Endothelial cell of umbilical vein (primary cell): Measurements from ENCODE around the gene NT5C1B. TPM values are rescaled to one million over a fixed set of nuclear protein-coding genes. Genes with fewer than 3 reads are reported as not detected.

Source experiments
- BruUV-seq: library from RNA; stranded (reverse); fragments of 400-500 nt; replicated peaks from 2 replicates; lab custom pipeline; 2021; lab: Mats Ljungman, UMichigan
- CTCF ChIA-PET: fragments of 300-600, 350-600 bp; sonication (Branson Sonifier 250); formaldehyde crosslinking; loops from one replicate; lab custom pipeline; 2021; ENCODE audit warnings: antibody characterized with exemption, inconsistent platforms; lab: Charles Lee
- POLR2A ChIA-PET: fragments of 300-600, 350-600 bp; sonication (Branson Sonifier 250); formaldehyde crosslinking; loops from one replicate; lab custom pipeline; 2021; ENCODE audit warnings: antibody characterized with exemption, inconsistent platforms; lab: Charles Lee
- DNase-seq: peaks from one replicate; pipeline ENCODE4 v3.0.0-alpha.2; 2011; ENCODE audit warnings: low read depth, low spot score
- FAIRE-seq: peaks from 2 replicates; lab custom pipeline; 2011; peaks lifted over from hg19 to GRCh38; lab: Jason Lieb, UNC
- H2AFZ ChIP-seq: 2 replicates; pipeline ENCODE4 v1.6.0; 2012; ENCODE audit warnings: low read depth, low read length, control low read depth, inconsistent platforms
- H3K27ac ChIP-seq: 2 replicates; pipeline ENCODE4 v1.5.1; 2011; ENCODE audit warnings: low read depth, mild to moderate bottlenecking, control low read depth, low read length, moderate library complexity; ENCODE audit not compliant: insufficient read depth
- H3K27me3 ChIP-seq, 2 experiments: 2 replicates each; pipeline versions ENCODE4 v1.6.0 to v1.6.1; 2011; ENCODE audit warnings: low read length in 2 of 2, mixed read lengths in 1 of 2; ENCODE audit not compliant: control insufficient read depth in 2 of 2, insufficient read depth in 2 of 2
- H3K36me3 ChIP-seq, 2 experiments: 2 replicates in 1 of 2; 3 replicates in 1 of 2; pipeline ENCODE4 v1.5.1; 2011; ENCODE audit warnings: low read length in 2 of 2, mild to moderate bottlenecking in 1 of 2, moderate library complexity in 1 of 2; ENCODE audit not compliant: control insufficient read depth in 2 of 2, insufficient read depth in 2 of 2; ENCODE audit errors: extremely low read depth in 1 of 2
- H3K4me1 ChIP-seq: 3 replicates; pipeline ENCODE4 v1.5.1; 2011; ENCODE audit warnings: mild to moderate bottlenecking, low read length; ENCODE audit not compliant: control insufficient read depth, insufficient read depth; ENCODE audit errors: extremely low read depth
- H3K4me2 ChIP-seq: 2 replicates; pipeline ENCODE4 v1.6.1; 2011; ENCODE audit warnings: low read length, control low read depth, mixed read lengths; ENCODE audit not compliant: insufficient read depth
- H3K4me3 ChIP-seq, 3 experiments: fragments of 200-600 bp in 1 of 3; sonication (generic), shearing (Covaris generic) in 1 of 3; replicated peaks in 1 of 3; 2 replicates each; pipeline ENCODE4 v1.5.1; 2011 to 2016; ENCODE audit warnings: control low read depth in 3 of 3, low read length in 3 of 3, mild to moderate bottlenecking in 2 of 3, inconsistent platforms in 1 of 3, low read depth in 1 of 3, moderate library complexity in 1 of 3; ENCODE audit not compliant: insufficient read depth in 1 of 3
- H3K79me2 ChIP-seq: 2 replicates; pipeline ENCODE4 v1.6.0; 2012; ENCODE audit warnings: low read length, inconsistent platforms; ENCODE audit not compliant: control insufficient read depth, insufficient read depth
- H3K9ac ChIP-seq: replicated peaks from 2 replicates; pipeline ENCODE3; 2011; ENCODE audit warnings: low read length, control low read depth; ENCODE audit not compliant: insufficient read depth; ENCODE audit errors: extremely low read depth
- H3K9me1 ChIP-seq: replicated peaks from 3 replicates; pipeline ENCODE4 v1.6.0; 2011; ENCODE audit warnings: mild to moderate bottlenecking, low read length; ENCODE audit not compliant: control insufficient read depth, insufficient read depth; ENCODE audit errors: extremely low read depth
- H3K9me3 ChIP-seq: replicated peaks from 2 replicates; pipeline ENCODE4 v1.5.1; 2012; ENCODE audit warnings: low read length, inconsistent platforms; ENCODE audit not compliant: control insufficient read depth, insufficient read depth
- H4K20me1 ChIP-seq: replicated peaks from 2 replicates; pipeline ENCODE3; 2011; ENCODE audit warnings: mild to moderate bottlenecking, low read length; ENCODE audit not compliant: control insufficient read depth, insufficient read depth; ENCODE audit errors: extremely low read depth
- EZH2 ChIP-seq: IDR thresholded peaks from 2 replicates; pipeline ENCODE4 v1.6.1; 2012; ENCODE audit warnings: borderline replicate concordance, low read depth, mild to moderate bottlenecking, moderate library complexity, low read length, inconsistent platforms; ENCODE audit not compliant: severe bottlenecking
- FOS ChIP-seq: IDR thresholded peaks from 2 replicates; pipeline ENCODE4 v1.6.1; 2011; ENCODE audit warnings: mild to moderate bottlenecking, low read length, moderate library complexity, borderline replicate concordance; ENCODE audit not compliant: insufficient read depth
- GATA2 ChIP-seq: IDR thresholded peaks from 2 replicates; pipeline ENCODE4 v1.7.0; 2011; ENCODE audit warnings: low read depth, mild to moderate bottlenecking, moderate library complexity, mixed read lengths, low read length; ENCODE audit not compliant: insufficient read length, insufficient read depth
- JUN ChIP-seq: IDR thresholded peaks from 2 replicates; pipeline ENCODE4 v1.6.1; 2011; ENCODE audit warnings: borderline replicate concordance, low read depth; ENCODE audit not compliant: insufficient read length, insufficient read depth
- MYC ChIP-seq: IDR thresholded peaks from one replicate; pipeline ENCODE4 v1.6.1; 2011; ENCODE audit warnings: mild to moderate bottlenecking, low read depth, low read length
- POLR2A ChIP-seq: IDR thresholded peaks from 2 replicates; pipeline ENCODE4 v1.6.1; 2012; ENCODE audit warnings: low read depth, mild to moderate bottlenecking, control low read depth, low read length
- POLR2AphosphoS5 ChIP-seq: IDR thresholded peaks from 2 replicates; pipeline ENCODE4 v1.6.1; 2012; ENCODE audit warnings: low read depth, mild to moderate bottlenecking, control low read depth, low read length, moderate library complexity; ENCODE audit not compliant: insufficient read depth
- dilution Hi-C: fragments of 300-500 bp; cut with MboI; formaldehyde crosslinking; loops from one replicate; pipeline ENCODE4 v1.15.0; 2019; ENCODE audit warnings: low sequenced_read_pairs; ENCODE audit not compliant: extremely low pct_ligation_motif_present
- intact Hi-C: fragments of 100-400 bp; cut with micrococcal nuclease; formaldehyde crosslinking; loops from one replicate; pipeline ENCODE4 v1.10.0; 2022
- polyA plus RNA-seq, 4 experiments: library from polyadenylated mRNA; depleted of rRNA in 3 of 4; stranded (reverse) in 3 of 4; unstranded in 1 of 4; fragments of >200 nt; gene quantifications; 2 replicates each; pipeline versions ENCODE4 v1.2.1 to v1.2.3, GENCODE V29; 2011 to 2012; ENCODE audit warnings: missing spikeins in 1 of 4
- total RNA-seq: library from RNA; stranded (reverse); gene quantifications from 2 replicates; pipeline ENCODE4 v1.2.3, GENCODE V29; 2021
- TF ChIP-seq, protein P1 (sequence below): IDR thresholded peaks from 2 replicates; pipeline ENCODE4 v1.6.1; 2011; ENCODE audit not compliant: insufficient read depth, insufficient read length
- TF ChIP-seq, protein P2 (sequence below), 2 donors: IDR thresholded peaks; 1 replicate in 1 of 2; 2 replicates in 1 of 2; pipeline ENCODE4 v1.5.1; 2011; ENCODE audit warnings: low read length in 2 of 2, mild to moderate bottlenecking in 2 of 2, moderate library complexity in 2 of 2, control low read depth in 1 of 2, inconsistent platforms in 1 of 2, low read depth in 1 of 2; ENCODE audit not compliant: insufficient read depth in 1 of 2; ENCODE audit errors: extremely low read depth in 1 of 2

NT5C1B gene
- total and polyA plus RNA-seq, 2 donors (not counting 3 experiments of a cell fraction or from before 2014, with no cell fraction given): not detected

DNA sequence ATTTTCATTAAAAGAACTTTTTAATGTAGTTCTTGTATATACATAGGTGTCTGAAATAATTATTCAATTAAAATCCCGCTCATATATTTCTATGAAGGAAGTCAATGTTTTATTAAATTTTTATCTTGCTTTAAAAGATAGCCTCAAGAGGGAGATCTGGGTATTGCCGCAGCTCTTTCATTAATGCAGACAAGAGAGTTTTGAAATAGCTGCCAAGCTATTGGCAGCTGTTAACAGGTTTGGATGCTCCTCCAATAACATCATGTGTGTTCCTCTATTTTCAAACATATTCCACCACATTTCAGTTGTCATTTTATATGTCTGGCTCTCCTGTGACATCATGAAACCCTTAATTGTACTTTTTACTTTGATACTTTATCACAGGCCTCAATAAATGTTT is 12.9 kb upstream of the NT5C1B start:
- BruUV-seq: no TSS peak
- no peaks in the 10 kb centered on the region for H3K9me3 ChIP-seq
- H3K36me3 ChIP-seq: no peaks in the 10 kb centered on the region
- H3K27me3 ChIP-seq: no peaks in the 10 kb centered on the region
- H3K9me1 ChIP-seq: no peaks in the 10 kb centered on the region
- CTCF ChIA-PET: interaction anchor here (1.8 kb wide), 1 partner anchor 81 kb away, joined by 6 read pairs; no protein-coding TSS in a partner anchor
- intact Hi-C loops (no loop called here), dilution Hi-C loops (no loop called here)
- no peak overlapping the region for H3K9ac ChIP-seq
- H3K4me3 ChIP-seq: no peak overlapping the region
- no peak for DNase-seq
- H3K4me2 ChIP-seq: no peak overlapping the region
- peaks cover 10% of the 10 kb centered on the region for H3K4me1 ChIP-seq
- H4K20me1 ChIP-seq: no peaks in the 10 kb centered on the region
- POLR2A ChIA-PET: no interaction called here
- TF ChIP-seq, protein P1, sequence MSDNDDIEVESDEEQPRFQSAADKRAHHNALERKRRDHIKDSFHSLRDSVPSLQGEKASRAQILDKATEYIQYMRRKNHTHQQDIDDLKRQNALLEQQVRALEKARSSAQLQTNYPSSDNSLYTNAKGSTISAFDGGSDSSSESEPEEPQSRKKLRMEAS: no peak
- TF ChIP-seq, protein P2, sequence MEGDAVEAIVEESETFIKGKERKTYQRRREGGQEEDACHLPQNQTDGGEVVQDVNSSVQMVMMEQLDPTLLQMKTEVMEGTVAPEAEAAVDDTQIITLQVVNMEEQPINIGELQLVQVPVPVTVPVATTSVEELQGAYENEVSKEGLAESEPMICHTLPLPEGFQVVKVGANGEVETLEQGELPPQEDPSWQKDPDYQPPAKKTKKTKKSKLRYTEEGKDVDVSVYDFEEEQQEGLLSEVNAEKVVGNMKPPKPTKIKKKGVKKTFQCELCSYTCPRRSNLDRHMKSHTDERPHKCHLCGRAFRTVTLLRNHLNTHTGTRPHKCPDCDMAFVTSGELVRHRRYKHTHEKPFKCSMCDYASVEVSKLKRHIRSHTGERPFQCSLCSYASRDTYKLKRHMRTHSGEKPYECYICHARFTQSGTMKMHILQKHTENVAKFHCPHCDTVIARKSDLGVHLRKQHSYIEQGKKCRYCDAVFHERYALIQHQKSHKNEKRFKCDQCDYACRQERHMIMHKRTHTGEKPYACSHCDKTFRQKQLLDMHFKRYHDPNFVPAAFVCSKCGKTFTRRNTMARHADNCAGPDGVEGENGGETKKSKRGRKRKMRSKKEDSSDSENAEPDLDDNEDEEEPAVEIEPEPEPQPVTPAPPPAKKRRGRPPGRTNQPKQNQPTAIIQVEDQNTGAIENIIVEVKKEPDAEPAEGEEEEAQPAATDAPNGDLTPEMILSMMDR (IDR thresholded peaks at IDR 0.05; ENCODE audit: extremely low read depth in 1 of 2, insufficient read depth in 1 of 2, low read depth in 1 of 2, low read length in 2 of 2): no peak
- TF ChIP-seq JUN: no peak
- TF ChIP-seq EZH2: no peak
- no peak for TF ChIP-seq FOS
- no peak for TF ChIP-seq POLR2AphosphoS5
- no peak for TF ChIP-seq POLR2A
- TF ChIP-seq GATA2: no peak
- TF ChIP-seq MYC: no peak
- no peak overlapping the region for H3K27ac ChIP-seq
- no peak overlapping the region for H2AFZ ChIP-seq
- H3K79me2 ChIP-seq: no peaks in the 10 kb centered on the region
- FAIRE-seq: no peak
